ENCODE results near the gene PAXX.

Gene PAXX

DNA sequence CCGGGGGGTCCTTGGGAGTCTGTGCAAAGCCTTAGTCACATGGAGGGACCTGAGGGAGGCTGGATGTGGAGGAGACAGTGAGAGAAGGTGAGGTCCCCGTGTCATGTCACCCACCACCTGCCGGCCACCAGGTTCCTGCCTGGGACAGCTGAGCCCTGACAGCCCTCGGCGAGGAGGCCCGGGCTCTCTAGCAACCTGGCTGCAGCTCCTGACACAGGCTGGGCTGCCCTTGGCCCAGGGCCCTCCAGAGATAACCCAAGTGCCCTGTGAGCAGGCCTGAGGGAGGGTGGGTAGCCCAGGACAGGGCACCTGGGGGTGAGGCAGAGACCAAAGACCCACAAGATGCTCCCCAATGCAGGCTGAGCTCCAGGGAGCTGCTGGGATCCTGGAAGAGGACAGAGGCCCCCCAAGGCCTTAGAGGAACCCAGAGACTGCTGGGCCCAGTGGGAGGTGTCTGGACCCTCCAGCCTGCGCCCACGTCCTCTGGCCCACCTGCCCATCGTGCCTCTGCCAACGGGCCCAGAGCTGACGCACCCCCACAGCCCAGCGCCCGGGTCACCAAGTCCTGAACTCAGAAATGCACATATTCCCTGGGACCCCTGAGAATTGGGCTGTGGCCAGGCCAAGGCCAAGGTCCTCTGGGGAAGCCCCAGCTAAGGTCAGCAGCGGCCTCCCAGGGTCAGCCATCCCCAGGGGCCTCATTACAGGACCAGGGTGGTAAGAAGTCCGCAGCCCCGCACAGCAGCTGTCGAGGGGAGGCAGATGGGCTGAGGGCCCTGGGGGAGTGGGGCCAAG lies 23.7 kb upstream of the PAXX start:
- no peak for DNase-seq

DNA sequence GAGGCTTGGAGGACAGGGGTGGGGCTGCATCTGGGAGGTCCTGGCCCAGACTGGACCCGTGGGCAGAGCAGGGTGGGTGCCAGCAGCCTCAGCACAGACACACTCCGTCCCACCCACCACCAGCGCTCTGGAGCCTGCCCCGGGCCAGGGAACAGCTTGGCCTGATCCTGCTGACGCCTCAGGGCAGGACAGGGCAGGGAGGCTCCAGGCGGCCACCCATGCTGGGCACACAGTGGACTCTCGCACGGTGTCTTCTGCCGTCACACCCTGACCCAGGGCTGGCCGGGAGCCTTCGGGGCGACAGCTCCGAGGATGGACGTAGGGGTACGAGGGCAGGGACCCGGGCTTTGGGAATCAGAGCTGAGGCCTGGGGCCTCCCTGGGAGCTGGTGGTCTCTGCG lies 23.1 kb upstream of the PAXX start:
- no peak for DNase-seq

DNA sequence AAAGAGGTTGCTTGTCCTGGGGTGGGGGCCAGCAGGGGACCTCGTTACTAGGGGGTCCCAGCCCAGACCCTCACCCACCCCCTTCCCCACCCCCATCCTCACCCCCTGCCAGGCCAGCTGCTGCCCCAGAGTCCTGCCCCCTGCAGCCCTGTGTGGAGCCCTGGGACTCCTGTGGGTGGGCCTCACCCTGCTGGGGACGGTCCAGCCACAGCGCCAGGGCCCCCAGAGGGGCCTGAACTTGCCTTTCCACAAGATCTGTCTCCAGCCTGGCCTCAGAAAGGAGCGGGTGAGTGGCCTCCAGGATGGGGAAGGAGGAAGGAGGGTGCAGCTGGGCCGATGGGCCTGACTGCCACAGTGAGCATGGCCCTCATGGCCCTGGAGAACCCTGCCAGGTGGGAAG lies 22.4 kb upstream of the PAXX start:
- no peak for DNase-seq

DNA sequence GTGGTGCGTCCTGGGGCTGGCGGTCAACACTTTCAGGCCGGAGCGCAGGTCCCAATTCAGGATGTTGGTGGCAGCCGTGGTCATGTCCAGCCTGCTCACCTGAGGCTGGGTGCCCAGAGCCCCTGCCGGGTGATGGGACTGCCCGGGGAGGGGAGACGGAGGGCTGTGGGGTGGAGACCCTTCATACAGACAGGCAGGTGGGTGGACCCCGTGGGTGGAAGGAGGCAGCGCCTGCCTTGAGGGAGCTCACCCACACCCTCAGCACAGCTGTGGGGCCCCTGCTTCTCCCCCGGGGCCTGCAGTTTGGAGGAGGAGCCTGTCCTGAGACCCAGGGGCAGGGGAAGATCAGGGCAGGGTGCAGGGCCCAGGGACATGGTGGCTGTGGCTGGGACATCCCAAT lies 21.9 kb upstream of the PAXX start:
- no peak for DNase-seq

- no peak for DNase-seq
These were observed 20.5 kb upstream of the PAXX start for GRCh38 chr9:136971746-136972145.

DNA sequence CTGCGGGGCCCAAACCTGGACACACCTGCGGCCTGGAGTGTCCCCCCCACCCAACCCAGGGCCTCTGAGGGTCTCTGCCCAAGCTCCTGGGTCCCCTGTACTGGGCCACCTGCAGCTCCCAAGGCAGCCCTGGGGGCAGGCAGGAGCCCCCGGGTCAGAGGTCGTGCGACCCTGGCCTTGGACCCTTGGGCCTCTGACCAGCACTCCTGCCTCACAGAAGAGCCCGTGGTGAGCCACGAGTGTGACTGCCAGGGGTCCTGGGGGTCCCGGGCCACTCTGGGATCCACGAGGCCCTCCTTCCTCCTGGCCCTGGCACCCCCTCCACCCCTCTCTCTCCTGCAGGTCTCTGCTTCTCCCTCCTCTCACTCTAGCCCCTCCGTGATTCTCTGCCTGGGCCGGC lies 19.9 kb upstream of the PAXX start:
- DNase-seq = no peak

- no peak for DNase-seq
These were observed 19.5 kb upstream of the PAXX start for GRCh38 chr9:136972743-136973142.

GRCh38 chr9:136973618-136974617 lies 18.3 kb upstream of the PAXX start:
- DNase-seq = no peak

GRCh38 chr9:136974817-136975535 lies 17.2 kb upstream of the PAXX start:
- DNase-seq = no peak

DNA sequence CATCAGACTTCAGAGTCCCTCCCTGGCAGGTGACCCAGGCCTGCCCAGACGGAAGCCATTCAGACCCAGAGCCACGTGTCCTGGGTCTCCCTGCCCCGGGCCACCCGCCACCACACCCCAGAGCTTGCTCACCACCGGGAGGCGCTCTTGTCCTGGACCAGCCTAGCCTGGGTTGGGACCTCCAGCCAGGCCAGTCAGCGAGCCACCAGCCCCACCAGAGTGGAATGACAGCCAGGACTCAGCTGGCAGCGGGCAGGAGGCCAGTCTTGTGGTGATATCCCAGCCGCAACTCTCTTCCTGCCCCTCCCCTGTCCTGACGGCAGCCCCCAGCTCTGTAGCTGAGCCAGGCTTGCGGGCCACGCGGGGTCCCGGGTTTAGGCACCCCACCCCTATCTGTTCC lies 16.6 kb upstream of the PAXX start:
- DNase-seq = no peak

DNA sequence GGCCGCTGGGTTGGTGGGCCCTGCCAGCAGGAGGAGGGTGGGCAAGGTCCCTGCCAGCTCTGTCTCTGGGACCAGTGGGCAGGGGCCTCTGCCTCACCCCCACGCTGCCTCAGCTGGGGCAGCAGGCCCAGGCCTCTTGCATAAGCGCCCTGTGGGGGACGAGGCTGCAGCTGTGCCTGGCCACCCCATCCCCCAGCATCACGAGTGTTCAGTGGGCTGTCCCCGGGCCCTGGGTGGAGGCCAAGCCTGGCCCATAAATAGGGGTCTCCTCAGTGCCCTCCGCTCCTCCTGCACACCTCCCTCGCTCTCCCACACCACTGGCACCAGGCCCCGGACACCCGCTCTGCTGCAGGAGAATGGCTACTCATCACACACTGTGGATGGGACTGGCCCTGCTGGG lies 15.0 kb upstream of the PAXX start, which contains the start of gene PTGDS:
Gene PTGDS, plus strand, starts transcription at position 282 of the 400 bp plus-strand sequence. Its CDS starts 75 bp downstream, at position 357.
- DNase-seq = no peak

- DNase-seq = no peak
These were observed 14.6 kb upstream of the PAXX start for GRCh38 chr9:136977649-136978072.

DNA sequence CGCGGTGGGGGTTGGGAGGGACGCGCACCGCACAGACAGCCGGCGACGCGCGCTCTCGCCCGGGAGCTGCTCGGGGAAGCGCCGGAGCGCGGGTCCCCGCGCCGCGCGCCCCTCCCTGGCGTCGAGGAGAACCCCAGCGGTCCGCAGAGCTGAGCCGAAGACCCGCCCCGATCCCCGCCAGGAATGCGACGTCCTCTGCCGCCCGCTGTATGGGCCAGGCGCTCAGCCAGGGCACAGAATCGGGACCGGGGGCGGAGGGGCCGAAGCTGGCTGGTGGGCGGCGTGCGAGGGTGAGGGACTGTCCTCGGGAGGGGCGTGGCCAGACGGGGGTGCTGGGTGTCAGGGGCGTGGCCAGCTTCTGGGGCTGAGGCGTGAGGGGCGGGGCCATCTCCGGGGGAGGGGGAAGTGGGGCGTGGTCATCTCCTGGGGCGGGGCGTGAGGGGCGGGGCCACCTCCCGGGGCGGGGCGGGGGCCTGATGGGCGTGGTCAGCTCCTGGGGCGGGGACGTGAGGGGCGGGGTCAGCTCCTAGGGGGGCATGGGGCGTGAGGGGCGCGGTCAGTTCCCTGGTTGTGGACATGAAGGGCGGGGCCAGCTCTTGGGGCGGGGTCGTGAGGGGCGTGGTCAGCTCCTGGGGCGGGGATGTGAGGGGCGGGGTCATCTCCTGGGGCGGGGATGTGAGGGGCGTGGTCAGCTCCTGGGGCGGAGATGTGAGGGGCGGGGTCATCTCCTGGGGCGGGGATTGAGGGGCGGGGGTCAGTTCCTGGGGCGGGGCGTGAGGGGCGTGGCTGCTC lies 14.0 kb upstream of the PAXX start:
- peak; percentile 45 for DNase-seq

DNA sequence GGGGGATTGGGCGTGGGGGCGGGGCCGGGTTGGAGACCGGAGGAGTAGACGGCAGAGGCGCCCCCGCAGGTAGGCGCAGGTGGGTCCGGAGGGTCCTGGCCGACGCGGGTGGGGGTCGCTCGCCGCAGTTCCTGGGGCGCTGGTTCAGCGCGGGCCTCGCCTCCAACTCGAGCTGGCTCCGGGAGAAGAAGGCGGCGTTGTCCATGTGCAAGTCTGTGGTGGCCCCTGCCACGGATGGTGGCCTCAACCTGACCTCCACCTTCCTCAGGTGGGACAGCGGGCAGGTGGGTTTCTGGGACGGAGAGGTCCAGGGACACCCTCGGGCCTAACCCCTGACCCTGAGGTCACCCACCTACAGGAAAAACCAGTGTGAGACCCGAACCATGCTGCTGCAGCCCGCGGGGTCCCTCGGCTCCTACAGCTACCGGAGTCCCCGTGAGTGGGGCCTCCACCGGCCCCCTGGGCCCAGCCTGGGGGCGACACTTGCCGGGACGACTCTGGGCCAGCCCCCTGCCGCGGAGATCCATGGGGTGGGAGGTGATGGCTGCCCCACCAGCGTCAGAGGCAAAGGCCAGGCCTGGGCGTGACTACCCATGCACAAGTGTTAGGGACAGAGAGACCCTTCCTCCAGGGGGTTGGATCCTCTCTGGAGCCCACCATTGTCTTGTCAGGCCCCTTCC lies 13.2 kb upstream of the PAXX start:
- DNase-seq = no peak

DNA sequence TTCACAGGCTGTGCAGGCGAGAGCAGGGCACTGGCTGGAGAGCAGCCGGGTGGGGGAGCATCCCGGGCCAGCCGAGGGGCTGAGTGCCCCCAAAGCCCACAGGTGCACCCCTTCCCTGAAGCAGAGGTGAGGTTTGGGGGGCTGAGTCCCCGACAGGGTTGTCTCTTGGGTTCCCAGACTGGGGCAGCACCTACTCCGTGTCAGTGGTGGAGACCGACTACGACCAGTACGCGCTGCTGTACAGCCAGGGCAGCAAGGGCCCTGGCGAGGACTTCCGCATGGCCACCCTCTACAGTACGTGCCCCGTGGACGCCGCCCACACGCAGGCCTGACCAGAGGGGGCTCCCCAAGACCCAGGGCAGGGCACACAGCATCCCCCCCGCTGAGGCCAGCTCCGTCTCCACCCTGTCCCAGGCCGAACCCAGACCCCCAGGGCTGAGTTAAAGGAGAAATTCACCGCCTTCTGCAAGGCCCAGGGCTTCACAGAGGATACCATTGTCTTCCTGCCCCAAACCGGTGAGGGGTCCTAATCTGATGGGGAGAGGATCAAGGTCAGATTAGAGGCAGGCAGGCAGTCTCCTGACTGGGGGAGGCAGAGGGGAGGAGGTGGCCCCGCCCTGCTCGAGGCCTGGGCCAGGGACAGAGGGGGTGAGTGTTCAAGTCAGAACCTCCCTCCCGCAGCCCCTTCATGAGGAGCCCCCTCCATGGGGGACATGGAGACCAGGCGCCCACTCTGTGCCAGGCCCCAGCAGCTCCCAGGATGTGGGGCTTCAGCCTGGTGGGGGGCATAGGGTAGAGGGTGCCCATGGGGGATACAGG lies 12.2 kb upstream of the PAXX start:
- DNase-seq = no peak

GRCh38 chr9:136980669-136981478 lies 11.3 kb upstream of the PAXX start:
- no peak for DNase-seq

- no peak for DNase-seq
These were observed 10.5 kb upstream of the PAXX start for GRCh38 chr9:136981588-136982231.

- DNase-seq = no peak
These were observed 9.8 kb upstream of the PAXX start, which contains the start of gene LCNL1 for GRCh38 chr9:136982232-136983051. Gene LCNL1 (plus strand): TSS chr9:136982993. CDS start chr9:136983587, 594 bp downstream.
